Stimulated activated CD4-positive, alpha-beta T cell treated with anti-CD3 and anti-CD28 coated beads, Interleukin-4, amount 100 ng/mL, for 4 hours (primary cell): ENCODE results near the gene NFIB.

Source experiments
- DNase-seq, 2 experiments: peaks; one replicate each; pipeline ENCODE4 v3.0.0-alpha.2; 2020

Gene NFIB

DNA sequence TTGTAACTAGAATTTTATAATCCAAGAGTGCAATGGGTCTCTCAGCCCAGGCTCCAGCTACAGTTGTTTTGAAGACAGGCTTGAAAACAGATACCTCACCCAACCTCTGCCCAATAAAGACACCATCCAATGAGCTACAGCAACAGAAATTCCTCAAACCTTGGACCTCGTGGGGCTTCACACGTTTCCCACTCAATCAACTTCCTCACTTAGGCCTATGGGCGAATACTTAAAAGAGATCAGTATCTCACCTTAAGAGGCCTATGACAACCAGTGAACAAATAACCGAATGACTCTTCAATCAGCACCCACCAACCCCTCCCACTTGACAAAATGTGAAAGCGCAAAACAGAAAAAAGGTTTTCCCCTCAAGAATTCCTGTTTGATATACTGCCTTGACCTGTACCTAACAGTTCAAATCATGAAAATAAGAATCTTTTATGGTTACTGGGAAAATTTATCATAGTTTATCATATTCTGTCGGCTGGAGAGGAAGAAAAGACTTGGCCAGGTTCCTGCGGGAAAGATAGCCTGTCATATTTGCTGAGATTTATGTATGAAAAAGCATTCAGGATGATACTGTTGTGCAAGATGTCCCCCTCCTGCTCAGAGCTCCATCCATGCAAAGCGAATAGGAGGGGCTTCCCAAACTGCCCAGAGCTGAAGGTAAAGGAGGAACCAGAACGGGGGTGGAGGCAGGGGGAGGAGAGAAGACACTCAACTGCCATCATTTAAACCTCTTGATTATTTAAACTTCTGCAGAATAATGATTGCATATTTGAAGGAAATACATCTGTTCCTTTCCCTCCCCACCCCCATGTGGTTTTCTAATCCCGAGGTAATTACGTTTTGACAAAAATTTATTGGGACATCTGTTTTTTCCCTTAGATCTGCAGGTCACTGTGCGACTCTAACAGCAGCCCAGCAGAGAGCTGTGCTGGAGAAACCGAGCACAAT lies 256.3 kb downstream of the NFIB start:
- DNase-seq: no peak

- no peak for DNase-seq
Measured at GRCh38 chr9:14056316-14056861, 257.6 kb downstream of the NFIB start.

- DNase-seq: no peak
Measured at GRCh38 chr9:14054096-14054495, 259.8 kb downstream of the NFIB start.

DNA sequence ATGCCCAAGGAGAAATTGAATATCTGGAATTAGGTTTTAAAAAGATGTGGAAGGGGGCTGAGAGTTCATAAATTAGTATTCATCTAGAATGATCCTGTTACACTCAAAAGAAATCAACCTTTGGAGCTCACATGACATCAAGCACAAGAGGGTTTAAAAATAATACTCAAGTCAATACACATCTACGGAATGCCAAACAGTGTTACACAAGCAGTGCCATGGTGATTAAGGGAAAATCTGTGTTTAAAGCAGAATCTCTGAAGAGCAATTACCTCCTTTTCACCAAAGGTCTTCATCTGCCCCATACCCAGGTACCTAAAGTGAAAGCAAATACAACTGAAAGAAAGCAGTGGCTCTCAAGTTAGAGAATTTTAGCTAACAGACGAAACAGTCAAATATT lies 261.6 kb downstream of the NFIB start:
- no peak for DNase-seq

DNA sequence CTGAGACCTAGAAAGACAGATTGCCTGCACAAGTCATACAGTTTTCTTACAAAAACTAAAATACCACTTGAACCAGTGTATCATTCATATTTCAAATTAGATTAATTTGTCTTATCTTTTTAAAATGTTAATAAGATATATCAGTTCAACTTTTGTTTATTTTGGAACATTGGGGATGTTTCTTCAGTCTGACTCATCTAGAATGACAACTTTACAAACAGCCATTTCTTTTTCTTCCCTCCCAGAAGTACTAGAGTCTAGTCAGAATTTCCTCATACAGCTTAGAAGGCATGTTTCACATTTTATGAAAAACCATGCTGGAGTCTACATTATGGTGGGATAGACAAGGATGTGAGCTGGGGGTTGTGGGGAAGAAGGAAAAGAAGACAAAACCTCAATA lies 262.5 kb downstream of the NFIB start:
- no peak for DNase-seq

DNA sequence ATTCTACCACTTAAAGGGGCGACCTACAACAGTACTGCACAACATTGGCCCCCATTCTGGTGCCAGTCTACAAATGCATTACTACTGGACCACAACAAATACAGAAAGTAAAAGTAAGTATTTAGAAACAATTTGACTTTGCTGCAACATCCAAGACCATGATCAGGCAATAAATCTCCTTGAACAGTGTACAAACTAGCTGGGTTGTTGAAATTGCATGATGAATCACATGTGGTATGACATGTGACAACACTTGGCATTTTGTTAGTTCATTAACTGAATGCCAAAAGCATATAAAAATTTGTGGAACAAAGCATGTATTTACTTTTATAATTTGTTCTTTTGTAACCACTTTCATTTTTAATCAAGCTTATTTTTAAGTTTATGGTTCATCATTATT lies 270.5 kb downstream of the NFIB start:
- no peak for DNase-seq

- no peak for DNase-seq
Measured at GRCh38 chr9:14037331-14037730, 276.6 kb downstream of the NFIB start.

GRCh38 chr9:14033067-14033466 lies 280.9 kb downstream of the NFIB start:
- no peak for DNase-seq
